G401.6 (cell line): Measurements from ENCODE around the gene ROBO1.

Experiments
- FAIRE-seq: peaks from 2 replicates; lab custom pipeline; 2012; peaks lifted over from hg19 to GRCh38; lab: Jason Lieb, UNC

The ROBO1 gene

GRCh38 chr3:78832785-78833204, 935.0 kb downstream of the ROBO1 start:
- FAIRE-seq, result no peak

- no peak for FAIRE-seq
These were observed 936.3 kb downstream of the ROBO1 start for GRCh38 chr3:78831446-78831972.

DNA sequence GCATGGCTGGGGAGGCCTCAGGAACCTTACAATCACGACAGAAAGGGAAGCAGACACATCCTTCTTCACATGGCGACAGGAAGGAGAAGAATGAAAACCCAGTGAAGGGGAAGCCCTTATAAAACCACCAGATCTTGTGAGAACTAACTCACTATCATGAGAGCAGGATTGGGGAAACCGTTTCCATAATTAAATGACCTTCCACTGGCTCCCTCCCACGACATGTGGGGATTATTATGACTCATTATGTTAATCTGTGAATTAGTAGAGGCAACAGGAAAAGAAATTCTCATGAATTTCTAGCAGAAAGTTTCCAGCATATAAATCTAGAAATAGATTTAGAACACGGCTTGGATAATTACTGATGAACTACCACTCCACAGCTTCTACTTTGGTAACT, 937.3 kb downstream of the ROBO1 start:
- FAIRE-seq, result no peak

DNA sequence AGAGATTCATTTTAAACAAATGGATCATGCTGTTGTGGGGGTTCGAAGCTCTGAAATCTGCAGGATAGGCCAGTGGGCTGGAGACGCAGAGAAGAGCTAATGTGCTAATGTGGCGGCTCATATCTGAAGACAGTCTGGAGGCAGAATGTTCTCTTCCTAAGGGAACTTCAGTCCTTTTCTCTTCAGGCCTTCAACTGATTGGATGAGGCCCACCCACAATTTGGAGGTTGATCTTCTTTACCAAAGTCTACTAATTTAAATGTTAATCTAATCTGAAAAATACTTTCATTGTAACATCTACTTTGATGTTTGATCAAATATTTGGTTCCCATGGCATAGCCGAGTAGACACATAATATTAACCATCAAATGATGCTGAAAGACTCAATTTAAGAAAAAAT, 940.2 kb downstream of the ROBO1 start:
- no peak for FAIRE-seq

GRCh38 chr3:78825858-78826215, 942.0 kb downstream of the ROBO1 start:
- FAIRE-seq, result no peak

- no peak for FAIRE-seq
These were observed 942.5 kb downstream of the ROBO1 start for GRCh38 chr3:78825118-78825857.

GRCh38 chr3:78823859-78824258, 943.9 kb downstream of the ROBO1 start:
- no peak for FAIRE-seq

DNA sequence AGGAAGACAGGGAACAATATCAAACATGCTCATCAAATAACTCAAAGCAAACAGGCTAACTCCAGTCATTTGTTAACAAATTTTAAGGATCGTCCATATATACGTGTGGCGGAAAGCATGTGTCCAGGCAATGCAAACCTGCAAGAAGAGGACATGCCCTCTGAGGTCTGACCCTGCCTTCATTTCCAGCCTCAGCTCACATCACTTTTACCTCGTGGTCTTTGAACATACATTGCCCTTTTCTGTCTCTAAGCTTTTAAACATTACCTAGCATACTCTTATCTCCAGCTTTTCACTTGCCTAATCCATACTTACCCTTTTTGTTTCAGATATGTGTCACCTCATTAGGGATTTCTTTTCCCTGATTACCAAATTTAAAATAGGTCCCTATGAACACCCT, 944.4 kb downstream of the ROBO1 start:
- no peak for FAIRE-seq

GRCh38 chr3:78822726-78823125, 945.1 kb downstream of the ROBO1 start:
- no peak for FAIRE-seq

DNA sequence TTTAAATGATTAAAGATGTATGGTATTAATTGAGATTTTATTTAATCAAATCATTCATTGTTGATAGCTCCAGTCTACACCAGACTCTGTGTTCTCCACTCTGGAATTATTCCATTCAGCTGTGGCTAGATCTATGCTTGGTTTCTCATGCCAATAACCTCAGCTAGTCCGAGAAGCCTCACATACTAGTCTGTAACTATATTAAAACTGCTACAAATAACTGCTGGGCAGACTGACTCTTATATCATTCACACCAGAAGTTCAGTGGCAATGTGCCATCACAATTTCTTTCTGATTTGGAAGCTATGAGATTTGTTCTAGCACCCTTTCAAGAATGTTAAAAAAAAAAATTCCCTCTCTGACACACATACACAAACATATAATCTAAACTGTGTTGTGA, 947.3 kb downstream of the ROBO1 start:
- FAIRE-seq, result no peak

DNA sequence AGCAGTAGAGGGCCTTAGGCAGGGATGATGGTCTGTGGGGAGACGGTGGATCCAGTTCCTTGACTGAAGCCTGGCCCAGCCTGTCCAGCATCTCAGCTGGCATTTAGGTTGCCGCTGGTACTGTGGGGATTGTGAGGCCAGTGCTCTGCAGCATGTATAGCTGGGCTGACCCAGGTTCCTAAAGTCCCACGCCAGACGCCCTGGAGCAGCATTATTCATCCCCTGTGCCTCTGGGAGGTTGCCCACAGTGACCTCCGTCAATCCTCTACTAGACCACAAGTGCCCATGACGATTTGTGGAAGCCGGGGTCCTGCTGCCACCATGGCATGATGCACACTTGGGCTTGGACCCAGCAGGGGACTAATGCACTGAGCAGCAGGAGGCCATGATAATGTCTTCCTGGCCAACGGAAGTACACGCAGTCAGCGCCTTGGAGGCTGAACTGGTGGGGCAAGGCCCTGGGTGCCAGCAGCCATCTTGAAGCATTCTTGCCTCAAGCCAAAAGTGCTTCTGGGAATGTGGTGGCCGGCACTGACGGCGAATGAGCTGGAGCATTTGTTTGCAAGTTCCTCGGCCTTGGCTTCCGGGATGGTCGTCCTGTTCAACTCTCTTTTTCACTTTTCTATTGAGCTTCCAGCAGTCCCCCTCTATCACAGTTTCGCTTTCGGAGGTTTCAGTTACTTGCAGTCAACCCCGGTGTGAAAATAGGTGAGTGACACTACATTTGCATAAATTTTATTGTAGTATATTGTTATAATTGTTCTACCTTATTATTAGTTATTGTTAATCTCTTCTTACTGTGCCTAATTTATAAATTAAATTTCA, 949.4 kb downstream of the ROBO1 start:
- no peak for FAIRE-seq

DNA sequence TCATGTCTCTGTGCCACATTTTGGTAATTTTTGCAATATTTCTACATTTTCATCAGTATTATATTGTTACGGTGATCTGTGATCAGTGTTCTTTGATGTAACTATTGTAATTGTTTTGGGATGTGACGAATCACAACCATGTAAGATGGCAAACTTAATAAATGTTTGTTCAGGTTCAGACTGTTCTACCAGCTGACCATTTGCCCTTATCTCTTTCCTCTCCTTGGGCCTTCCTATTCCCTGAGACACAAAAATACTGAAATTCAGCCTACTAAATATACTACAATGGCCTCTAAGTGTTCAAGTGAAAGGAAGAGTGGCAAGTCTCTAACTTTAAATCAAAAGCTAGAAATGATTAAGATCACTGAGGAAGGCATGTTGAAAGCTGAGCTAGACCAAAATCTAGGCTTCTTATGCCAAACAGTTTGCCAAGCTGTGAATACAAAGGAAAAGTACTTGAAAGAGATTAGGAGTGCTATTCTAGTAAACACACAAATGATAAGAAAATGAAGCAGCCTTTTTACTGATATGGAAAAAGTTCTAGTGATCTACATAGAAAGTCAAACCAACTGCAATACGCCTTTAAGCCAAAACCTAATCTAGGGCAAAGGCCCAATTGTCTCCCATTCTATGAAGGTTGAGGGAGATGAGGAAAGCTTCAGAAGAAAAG, 952.8 kb downstream of the ROBO1 start:
- no peak for FAIRE-seq

DNA sequence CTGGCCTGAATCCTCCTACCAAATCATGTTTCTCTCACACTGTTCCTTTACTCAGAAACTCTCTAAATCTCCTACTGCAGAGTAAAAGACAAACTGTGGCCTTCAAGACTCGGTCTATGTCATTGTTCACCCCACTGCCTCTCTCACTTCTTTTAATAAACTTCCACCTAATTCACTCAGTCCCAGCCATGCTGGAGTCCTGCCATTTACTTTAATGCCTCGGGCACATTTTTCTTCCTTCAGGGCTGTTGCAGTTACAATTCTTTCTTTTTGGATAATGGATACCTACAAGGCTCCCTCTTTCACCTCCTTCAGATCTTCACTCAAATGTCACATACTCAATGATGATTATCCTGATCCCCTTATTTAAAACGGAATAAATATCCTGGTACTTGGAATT, 955.6 kb downstream of the ROBO1 start:
- no peak for FAIRE-seq

DNA sequence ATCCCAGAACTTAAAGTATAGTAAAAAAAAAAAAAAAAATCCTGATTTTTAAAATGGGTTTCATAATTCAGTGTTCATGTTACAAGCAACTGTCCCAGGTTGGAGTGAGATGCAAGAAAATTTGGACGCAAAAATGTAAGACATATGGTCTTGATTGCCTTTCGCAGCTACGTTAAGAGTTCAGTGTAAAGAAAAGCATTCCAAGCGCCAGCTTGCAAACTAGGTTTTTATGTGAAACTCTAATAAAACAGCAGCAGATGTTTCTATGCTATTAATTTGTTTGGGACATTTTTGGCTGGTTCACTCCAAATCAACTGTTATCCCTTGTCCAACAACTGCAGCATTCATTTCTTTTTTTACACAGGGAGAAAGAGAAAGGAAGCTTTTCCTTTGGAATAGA, 957.8 kb downstream of the ROBO1 start:
- FAIRE-seq, result no peak

GRCh38 chr3:78804251-78805037, 963.4 kb downstream of the ROBO1 start:
- FAIRE-seq, result no peak

- FAIRE-seq, result no peak
These were observed 965.3 kb downstream of the ROBO1 start for GRCh38 chr3:78802562-78802930.

GRCh38 chr3:78801926-78802561, 965.8 kb downstream of the ROBO1 start:
- FAIRE-seq, result no peak

- FAIRE-seq, result no peak
These were observed 968.1 kb downstream of the ROBO1 start for GRCh38 chr3:78799681-78800080.

DNA sequence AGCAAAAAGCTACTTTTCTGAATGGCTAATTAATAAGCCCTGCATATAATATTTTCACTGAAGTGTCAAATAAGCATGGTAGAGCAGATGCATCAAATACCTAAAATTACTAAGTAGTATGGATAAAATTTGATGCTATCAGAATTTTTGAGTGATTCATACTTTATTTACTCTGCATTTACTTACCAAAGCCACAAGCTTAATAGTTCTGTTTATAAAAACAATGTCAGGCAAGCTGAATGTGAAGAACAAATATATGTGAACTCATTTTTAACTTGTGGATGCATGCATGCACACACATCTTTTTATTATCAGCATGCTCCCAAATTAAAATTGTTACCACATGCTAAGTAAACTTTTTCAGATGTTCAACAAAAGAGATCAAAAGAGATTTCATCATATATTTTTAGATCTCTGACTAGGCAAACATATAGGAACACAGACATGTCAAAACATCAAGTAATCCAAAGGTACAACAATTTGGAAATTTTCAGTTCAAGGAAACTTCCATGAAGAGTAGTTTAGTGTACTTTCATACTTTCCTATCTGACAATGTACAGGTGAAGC, 969.4 kb downstream of the ROBO1 start:
- FAIRE-seq, result no peak

DNA sequence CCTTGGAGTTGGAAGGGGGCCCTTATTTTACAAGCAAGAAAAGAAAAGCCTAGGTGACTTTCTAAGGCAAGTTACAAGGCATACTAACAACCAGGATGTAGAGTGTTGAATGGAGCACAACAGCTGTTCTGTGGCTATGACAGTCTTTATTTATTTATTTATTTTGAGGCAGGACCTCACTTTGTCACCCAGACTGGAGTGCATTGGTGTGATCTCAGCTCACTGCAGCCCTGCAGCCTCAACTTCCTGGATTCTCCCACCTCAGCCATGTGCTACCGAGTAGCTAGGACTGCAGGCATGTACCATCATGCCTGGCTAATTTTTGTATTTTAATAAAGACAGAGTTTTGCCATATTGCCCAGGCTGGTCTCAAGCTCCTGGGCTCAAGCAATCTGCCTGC, 973.4 kb downstream of the ROBO1 start:
- FAIRE-seq, result no peak

GRCh38 chr3:78792733-78793132, 975.1 kb downstream of the ROBO1 start:
- FAIRE-seq, result no peak
